Endothelial cell (in vitro differentiated cells): ENCODE measurements around the gene CCDC60. TPM values are rescaled to one million over a fixed set of nuclear protein-coding genes. Genes with fewer than 3 reads are reported as not detected.

Source experiments
- DNase-seq: peaks from one replicate; pipeline ENCODE4 v3.0.0; 2021; ENCODE audit warnings: low spot score
- H3K27ac Mint-ChIP-seq: one replicate; pipeline ENCODE4 v1.8.0; 2021; ENCODE audit warnings: mixed read lengths, inconsistent platforms; ENCODE audit not compliant: unreplicated experiment
- H3K27me3 Mint-ChIP-seq: one replicate; pipeline ENCODE4 v1.8.0; 2021; ENCODE audit warnings: mild to moderate bottlenecking, moderate library complexity, mixed read lengths, inconsistent platforms; ENCODE audit not compliant: unreplicated experiment
- H3K36me3 Mint-ChIP-seq: one replicate; pipeline ENCODE4 v1.8.0; 2021; ENCODE audit warnings: mild to moderate bottlenecking, low read depth, mixed read lengths, inconsistent platforms; ENCODE audit not compliant: unreplicated experiment
- H3K4me1 Mint-ChIP-seq: one replicate; pipeline ENCODE4 v1.8.0; 2021; ENCODE audit warnings: mild to moderate bottlenecking, mixed read lengths, inconsistent platforms; ENCODE audit not compliant: unreplicated experiment
- H3K4me3 Mint-ChIP-seq: one replicate; pipeline ENCODE4 v1.8.0; 2021; ENCODE audit warnings: mild to moderate bottlenecking, mixed read lengths, inconsistent platforms; ENCODE audit not compliant: unreplicated experiment
- H3K9me3 Mint-ChIP-seq: one replicate; pipeline ENCODE4 v1.8.0; 2021; ENCODE audit warnings: mixed read lengths, inconsistent platforms; ENCODE audit not compliant: unreplicated experiment
- long read RNA-seq: library from polyadenylated mRNA; unstranded; transcript quantifications from one replicate; pipeline ENCODE4 v2.0.0, GENCODE V29; 2020; ENCODE audit not compliant: unreplicated experiment
- total RNA-seq: library from RNA; stranded (reverse); fragmentation: NEBNext Ultra II Directional; extraction: Animal tissue kit (Norgen Biotek cat#: 25700); gene quantifications from one replicate; pipeline ENCODE4 v1.2.1, GENCODE V29; 2021; ENCODE audit not compliant: unreplicated experiment
- TF ChIP-seq, protein P1 (sequence below): fragments of 200-600 bp; sonication (generic); IDR thresholded peaks from one replicate; pipeline ENCODE4 v1.5.0; 2021; ENCODE audit warnings: antibody characterized with exemption; ENCODE audit not compliant: unreplicated experiment

Gene CCDC60, protein sequence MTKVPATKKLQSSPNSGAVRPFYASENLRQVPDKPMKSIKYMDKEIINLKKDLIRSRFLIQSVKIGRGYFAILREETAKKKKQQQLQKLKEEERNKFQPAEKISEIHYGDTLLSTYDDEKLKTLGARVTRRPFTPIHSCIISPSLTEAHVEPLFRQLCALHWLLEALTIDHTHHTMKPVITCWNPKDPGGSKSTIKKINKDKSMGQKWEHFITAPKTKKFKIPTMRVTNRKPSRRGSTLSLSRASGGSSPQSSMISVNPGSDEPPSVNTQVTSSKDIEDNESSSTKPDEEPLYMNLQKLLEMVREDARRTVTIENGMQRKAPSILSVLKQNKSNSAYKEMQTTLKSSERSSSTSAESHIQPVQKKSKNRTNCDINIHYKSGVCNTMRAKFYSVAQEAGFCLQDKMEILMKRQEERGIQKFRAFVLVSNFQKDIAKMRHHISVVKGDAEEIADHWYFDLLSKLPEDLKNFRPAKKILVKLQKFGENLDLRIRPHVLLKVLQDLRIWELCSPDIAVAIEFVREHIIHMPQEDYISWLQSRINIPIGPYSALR
- total RNA-seq: 1.9 TPM
- long read RNA-seq, partial matches to known transcripts: 1 of 2 reads
- long read RNA-seq, other reads (novel, unspliced or antisense): 1 of 2 reads

DNA sequence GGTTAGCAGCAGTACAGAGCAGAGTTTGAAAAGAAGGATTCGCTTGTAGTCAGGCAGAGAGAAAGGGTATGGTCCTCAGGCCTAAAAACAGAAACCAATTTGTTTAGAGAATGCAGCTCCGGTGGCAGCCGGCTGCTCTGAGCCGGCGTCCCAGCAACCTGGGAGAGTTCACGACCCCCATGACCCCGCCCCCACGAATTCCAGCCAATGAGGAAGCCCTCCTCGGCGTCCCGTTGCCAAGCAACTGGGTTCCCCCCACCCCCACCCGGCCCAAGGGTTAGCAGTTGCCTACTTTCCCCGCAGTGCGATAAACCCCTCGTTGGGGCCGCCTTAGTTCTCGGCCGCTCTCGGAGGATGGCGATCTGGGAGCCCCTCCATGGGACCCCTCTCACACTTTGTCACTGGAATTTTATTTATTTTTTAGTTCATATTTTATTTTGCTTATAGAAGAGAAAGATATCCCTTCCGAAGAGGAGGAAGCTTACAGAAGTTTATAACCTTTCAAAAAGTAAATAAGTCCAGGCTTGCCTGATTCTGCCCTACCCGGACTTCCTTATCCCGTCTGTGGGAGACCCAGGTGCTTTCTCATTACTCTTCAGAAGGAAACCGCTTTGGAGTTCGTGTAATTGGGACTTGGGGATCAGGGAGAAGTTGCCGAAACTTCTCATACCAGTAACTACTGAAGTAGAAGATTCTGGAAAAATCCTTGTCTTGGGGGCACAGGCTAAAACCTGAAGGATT lies at the start of gene CCDC60:
CCDC60 (plus strand) TSS at position 300 of the 741 bp plus-strand sequence. CDS start 448 bp downstream, outside the sequence.
- no peak within 1 kb of the TSS for H3K4me3 Mint-ChIP-seq
- H3K9me3 Mint-ChIP-seq: no peaks in the 10 kb centered on the region
- peaks cover 18% of the 10 kb centered on the region for H3K4me1 Mint-ChIP-seq
- peak; percentile 68 for DNase-seq
- no peaks in the 10 kb centered on the region for H3K36me3 Mint-ChIP-seq
- no peak within 1 kb of the TSS for H3K27ac Mint-ChIP-seq
- H3K27me3 Mint-ChIP-seq: peaks cover 16% of the 10 kb centered on the region
- TF ChIP-seq, protein P1, sequence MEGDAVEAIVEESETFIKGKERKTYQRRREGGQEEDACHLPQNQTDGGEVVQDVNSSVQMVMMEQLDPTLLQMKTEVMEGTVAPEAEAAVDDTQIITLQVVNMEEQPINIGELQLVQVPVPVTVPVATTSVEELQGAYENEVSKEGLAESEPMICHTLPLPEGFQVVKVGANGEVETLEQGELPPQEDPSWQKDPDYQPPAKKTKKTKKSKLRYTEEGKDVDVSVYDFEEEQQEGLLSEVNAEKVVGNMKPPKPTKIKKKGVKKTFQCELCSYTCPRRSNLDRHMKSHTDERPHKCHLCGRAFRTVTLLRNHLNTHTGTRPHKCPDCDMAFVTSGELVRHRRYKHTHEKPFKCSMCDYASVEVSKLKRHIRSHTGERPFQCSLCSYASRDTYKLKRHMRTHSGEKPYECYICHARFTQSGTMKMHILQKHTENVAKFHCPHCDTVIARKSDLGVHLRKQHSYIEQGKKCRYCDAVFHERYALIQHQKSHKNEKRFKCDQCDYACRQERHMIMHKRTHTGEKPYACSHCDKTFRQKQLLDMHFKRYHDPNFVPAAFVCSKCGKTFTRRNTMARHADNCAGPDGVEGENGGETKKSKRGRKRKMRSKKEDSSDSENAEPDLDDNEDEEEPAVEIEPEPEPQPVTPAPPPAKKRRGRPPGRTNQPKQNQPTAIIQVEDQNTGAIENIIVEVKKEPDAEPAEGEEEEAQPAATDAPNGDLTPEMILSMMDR: no peak

DNA sequence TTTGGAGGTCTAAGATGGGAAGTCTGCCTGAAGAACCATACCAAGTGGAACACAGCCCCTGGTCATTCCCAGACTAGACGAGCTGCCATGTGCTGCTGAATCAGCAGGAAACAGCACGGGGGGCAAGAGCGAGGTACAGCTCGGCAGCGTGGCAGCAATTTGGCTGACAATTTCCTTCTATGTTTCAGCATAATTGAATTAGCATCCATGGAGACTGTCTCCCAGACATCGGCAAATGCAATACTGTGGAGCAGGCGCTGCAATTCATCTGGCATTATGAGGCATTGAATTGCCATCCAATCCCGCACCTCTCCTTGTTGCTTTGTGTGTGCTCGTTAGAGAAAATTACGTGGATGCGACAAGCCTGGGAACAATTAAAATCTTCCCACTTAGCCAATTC lies 46.0 kb upstream of the CCDC60 start:
- H3K27me3 Mint-ChIP-seq: no peaks in the 10 kb centered on the region
- no peaks in the 10 kb centered on the region for H3K9me3 Mint-ChIP-seq
- peaks cover 3% of the 10 kb centered on the region for H3K4me1 Mint-ChIP-seq
- no peak for DNase-seq
- TF ChIP-seq, protein P1: no peak
- no peaks in the 10 kb centered on the region for H3K36me3 Mint-ChIP-seq
- no peak overlapping the region for H3K4me3 Mint-ChIP-seq
- H3K27ac Mint-ChIP-seq: no peak overlapping the region

DNA sequence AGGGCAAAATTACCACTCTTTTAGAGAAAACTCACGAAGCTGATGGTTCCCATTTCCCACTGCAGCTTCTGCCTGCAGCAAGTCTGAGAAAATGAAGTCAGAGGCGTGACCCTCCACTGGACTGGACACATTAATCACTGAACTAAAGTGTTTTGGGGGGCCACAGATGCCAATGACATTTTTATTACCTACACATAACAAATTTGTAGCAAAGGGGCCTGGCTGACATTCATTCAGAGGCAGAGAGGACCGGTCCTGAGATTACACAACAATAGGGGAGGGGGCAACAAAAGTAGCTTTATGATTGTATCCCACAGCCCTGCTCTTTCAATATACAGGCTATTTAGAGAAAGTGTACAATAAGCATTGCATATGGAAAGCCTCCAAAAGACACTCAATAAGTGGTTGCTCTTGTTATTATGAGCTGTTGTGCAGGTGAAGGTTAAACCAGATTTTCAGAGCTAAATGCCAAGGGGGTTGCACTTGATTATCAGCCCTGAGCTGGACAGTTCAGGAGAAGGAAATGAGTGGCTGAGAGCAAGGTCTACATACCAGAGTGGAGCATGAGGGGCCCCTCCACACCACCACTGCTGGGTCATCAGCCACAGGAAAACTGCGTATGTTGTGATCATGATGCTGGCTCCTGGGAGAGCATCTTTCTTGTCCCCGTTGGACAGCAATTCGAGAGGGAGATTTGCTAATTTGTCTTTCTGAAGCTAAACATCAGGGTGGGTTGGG lies 41.5 kb upstream of the CCDC60 start:
- Mint-ChIP-seq H3K27me3 (peaks cover 4% of the 10 kb centered on the region), H3K4me3 (no peak overlapping the region), H3K4me1 (peaks cover 4% of the 10 kb centered on the region), H3K36me3 (no peaks in the 10 kb centered on the region), H3K27ac (no peak overlapping the region), H3K9me3 (no peaks in the 10 kb centered on the region)
- no peak for DNase-seq
- TF ChIP-seq, protein P1: no peak

DNA sequence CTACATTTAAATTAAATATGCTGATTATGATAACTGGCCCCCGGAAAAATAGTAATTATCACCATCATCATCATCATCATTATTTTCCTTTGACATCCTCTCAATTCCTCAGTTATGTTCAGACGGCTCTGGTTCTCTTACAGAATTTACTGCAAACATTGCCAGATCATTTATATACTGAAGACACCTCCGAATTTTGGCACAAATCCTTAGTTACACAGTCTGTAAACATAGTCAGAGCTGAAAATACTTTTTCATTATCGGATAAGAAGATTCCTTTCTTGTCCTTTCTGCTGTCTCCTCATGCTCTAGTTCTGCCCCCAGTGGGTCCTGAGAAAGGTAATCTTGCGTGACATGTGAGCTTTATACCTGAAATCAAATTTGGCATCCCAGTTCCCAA lies 40.3 kb upstream of the CCDC60 start:
- DNase-seq: no peak
- Mint-ChIP-seq H3K27me3 (peaks cover 4% of the 10 kb centered on the region), H3K4me1 (peaks cover 3% of the 10 kb centered on the region), H3K9me3 (no peaks in the 10 kb centered on the region), H3K36me3 (no peaks in the 10 kb centered on the region), H3K4me3 (no peak overlapping the region), H3K27ac (no peak overlapping the region)
- TF ChIP-seq, protein P1: no peak
